Measurements from ENCODE around the gene ZNF738.

ZNF738 gene

GRCh38 chr19:21423057-21424041 lies 64.5 kb downstream of the ZNF738 start:
- no peak for DNase-seq
